Measurements from ENCODE around the gene ACBD6.

ACBD6 gene

DNA sequence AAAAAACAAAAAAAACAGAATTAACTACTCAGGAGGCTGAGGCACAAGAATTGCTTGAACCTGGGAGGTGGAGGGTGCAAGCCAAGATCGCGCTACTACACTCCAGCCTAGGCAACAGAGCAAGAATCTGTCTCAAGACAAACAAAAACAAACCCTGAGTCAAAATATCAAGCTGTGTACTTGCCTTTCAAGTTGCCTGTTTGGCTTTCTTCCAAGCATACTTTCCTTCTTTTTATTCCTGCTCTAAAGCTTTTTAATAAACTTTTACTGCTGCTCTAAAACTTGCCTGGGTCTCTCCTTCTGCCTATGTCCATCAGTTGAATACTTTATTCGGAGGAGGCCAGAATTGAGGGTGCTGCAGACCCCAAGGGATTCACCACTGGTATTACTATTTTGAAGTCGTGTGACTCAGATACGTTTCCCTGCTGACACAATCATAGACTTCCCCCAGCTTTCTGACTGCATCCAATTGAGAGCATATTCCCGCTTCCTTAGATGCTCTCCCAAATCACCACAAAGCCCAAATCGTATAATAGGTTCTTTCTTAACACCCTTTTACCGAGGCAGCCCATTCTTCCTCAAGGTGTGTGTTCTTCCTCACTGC, 3.5 kb upstream of the ACBD6 start:
- no peak overlapping the region for H3K4me3 ChIP-seq (ENCODE audit: low read depth, low read length)
- TF ChIP-seq, protein P1, sequence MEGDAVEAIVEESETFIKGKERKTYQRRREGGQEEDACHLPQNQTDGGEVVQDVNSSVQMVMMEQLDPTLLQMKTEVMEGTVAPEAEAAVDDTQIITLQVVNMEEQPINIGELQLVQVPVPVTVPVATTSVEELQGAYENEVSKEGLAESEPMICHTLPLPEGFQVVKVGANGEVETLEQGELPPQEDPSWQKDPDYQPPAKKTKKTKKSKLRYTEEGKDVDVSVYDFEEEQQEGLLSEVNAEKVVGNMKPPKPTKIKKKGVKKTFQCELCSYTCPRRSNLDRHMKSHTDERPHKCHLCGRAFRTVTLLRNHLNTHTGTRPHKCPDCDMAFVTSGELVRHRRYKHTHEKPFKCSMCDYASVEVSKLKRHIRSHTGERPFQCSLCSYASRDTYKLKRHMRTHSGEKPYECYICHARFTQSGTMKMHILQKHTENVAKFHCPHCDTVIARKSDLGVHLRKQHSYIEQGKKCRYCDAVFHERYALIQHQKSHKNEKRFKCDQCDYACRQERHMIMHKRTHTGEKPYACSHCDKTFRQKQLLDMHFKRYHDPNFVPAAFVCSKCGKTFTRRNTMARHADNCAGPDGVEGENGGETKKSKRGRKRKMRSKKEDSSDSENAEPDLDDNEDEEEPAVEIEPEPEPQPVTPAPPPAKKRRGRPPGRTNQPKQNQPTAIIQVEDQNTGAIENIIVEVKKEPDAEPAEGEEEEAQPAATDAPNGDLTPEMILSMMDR (IDR thresholded peaks at IDR 0.05; ENCODE audit: low read depth, low read length, missing control alignments): no peak
- in situ Hi-C loops (cut with HindIII; ENCODE audit: low sequenced_read_pairs): loop anchor here (10.0 to 25.0 kb wide), 3 partner anchors 349 to 659 kb away; partner anchors contain the start of gene MR1
- peak; percentile 32 for DNase-seq (ENCODE audit: low read depth)

DNA sequence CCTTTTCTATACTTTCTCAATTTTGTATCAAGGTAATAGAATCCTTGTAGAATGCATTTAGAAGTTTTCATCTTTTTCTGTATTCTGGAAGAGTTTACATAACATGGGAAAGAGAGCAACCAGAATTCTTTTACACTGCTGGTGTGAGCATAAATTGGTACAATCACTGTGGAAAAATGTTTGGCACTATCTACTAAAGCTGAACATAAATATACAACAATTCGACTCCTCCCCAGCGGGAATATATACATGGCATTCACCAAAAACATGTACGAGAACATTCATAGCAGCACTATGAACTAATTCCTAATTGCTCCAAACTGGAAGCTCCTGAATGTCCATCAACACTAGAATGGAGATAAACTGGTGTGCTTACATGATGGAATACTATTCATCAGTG, 1.8 kb upstream of the ACBD6 start:
- in situ Hi-C loops (cut with HindIII; ENCODE audit: low sequenced_read_pairs): loop anchor here (10.0 to 25.0 kb wide), 3 partner anchors 351 to 661 kb away; partner anchors contain the start of gene MR1

DNA sequence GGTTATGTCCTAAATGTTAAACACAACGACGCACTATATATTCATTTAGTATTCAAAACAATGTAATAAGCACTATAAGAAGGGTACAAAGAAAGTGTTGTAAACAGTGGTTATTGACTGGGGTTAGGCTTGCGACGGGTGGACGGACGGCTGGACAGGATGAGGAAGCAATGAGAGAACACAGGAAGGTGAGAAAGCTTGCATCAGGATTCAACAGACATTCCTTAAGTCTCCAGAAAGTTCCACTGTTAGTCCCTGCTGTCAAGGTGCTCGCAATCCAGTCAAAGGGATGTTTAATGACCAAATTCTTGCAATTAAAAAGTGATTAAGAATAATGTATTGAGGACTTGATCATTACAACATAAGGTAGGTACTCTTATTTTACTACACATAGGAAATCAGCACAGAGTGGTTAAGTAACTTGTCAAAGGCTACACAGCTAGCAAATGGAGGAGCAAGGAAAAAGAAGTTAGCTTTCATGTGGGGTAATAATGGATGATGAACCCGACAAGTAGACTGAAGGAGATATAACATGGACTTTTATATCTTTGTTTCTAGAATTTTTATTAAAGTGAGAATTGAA, 994 bp upstream of the ACBD6 start:
- DNase-seq (ENCODE audit: low read depth): no peak
- TF ChIP-seq, protein P1 (IDR thresholded peaks at IDR 0.05; ENCODE audit: low read depth, low read length, missing control alignments): no peak
- in situ Hi-C loops (cut with HindIII; ENCODE audit: low sequenced_read_pairs): loop anchor here (10.0 to 25.0 kb wide), 3 partner anchors 351 to 661 kb away; partner anchors contain the start of gene MR1
- peak overlapping the region; percentile 91 for H3K4me3 ChIP-seq (ENCODE audit: low read depth, low read length)

More for the DNA sequence above, 1.8 kb upstream of the ACBD6 start:
- H3K4me3 ChIP-seq (ENCODE audit: low read depth, low read length): no peak overlapping the region
- DNase-seq (ENCODE audit: low read depth): no peak
- TF ChIP-seq, protein P1 (IDR thresholded peaks at IDR 0.05; ENCODE audit: low read depth, low read length, missing control alignments): no peak

DNA sequence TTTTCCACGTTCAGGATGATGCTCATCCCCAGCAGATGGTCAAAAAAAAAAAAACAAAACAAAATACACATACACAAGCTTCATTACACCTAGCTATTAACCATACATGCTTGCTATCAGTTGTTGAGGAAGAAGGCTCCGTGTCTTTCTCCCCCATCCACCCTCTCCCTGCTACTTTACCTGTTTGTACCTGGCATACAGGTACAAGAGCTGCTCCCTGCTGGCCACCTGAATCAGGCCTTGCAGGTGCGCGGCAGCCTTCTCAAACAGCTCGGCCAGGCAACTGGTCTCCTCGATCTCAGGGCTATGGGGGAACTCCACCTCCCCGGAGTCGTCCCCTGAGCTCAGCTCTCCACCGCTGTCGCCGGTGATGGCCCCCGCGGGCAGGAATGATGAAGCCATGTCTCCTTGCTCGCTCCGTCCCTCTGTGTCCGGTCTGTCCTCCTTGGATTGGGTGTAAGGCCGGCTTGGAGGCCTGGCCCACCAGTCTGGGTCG, 464 bp downstream of the ACBD6 start:
- H3K4me3 ChIP-seq (ENCODE audit: low read depth, low read length): peak overlapping the region; percentile 91
- TF ChIP-seq, protein P1 (IDR thresholded peaks at IDR 0.05; ENCODE audit: low read depth, low read length, missing control alignments): no peak
- in situ Hi-C loops (cut with HindIII; ENCODE audit: low sequenced_read_pairs): loop anchor here (10.0 to 25.0 kb wide), 3 partner anchors 353 to 663 kb away; partner anchors contain the start of gene MR1
- no peak for DNase-seq (ENCODE audit: low read depth)

DNA sequence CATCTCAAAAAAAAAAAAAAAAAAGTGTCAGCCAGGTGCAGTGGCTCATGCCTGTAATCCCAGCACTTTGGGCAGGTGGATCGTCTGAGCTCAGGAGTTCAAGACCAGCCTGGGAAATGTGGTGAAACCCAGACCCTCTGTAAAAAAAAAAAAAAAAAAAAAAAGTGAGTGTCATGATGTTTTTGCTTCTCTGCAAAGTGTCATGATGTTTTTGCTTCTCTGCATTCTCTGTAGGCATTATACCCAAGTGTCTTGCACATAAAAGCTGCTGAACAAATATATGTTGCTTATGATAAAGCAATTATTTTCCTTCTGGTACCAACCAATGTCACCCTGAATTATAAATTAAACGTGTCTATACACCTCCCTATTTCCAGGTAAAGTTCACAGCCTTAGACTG, 1.7 kb downstream of the ACBD6 start:
- TF ChIP-seq, protein P1 (IDR thresholded peaks at IDR 0.05; ENCODE audit: low read depth, low read length, missing control alignments): no peak
- no peak for DNase-seq (ENCODE audit: low read depth)
- in situ Hi-C loops (cut with HindIII; ENCODE audit: low sequenced_read_pairs): loop anchor here (10.0 to 25.0 kb wide), 3 partner anchors 354 to 664 kb away; partner anchors contain the start of gene MR1
- H3K4me3 ChIP-seq (ENCODE audit: low read depth, low read length): peak overlapping the region; percentile 91

DNA sequence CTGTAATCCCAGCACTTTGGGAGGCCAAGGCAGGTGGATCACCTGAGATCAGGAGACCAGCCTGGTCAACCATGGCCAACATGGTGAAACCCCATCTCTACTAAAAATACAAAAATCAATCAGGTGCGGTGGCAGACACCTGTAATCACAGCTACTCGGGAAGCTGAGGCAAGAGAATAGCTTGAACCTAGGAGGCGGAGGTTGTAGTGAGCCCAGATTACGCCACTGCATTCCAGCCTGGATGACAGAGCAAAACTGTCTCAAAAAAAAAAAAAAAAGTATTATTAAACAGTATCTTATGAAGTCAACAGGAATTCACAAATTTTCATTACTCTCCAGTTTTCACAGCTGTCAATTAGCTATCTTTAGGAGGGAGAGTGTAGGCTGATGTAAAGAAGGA, 3.8 kb downstream of the ACBD6 start:
- H3K4me3 ChIP-seq (ENCODE audit: low read depth, low read length): no peak overlapping the region
- no peak for DNase-seq (ENCODE audit: low read depth)
- TF ChIP-seq, protein P1 (IDR thresholded peaks at IDR 0.05; ENCODE audit: low read depth, low read length, missing control alignments): no peak
- in situ Hi-C loops (cut with HindIII; ENCODE audit: low sequenced_read_pairs): loop anchor here (25.0 kb wide), 1 partner anchor 311 kb away; no protein-coding TSS in a partner anchor

Data from astrocyte of the cerebellum (primary cell).